ENCODE measurements around the gene PLPPR3. TPM values are rescaled to one million over a fixed set of nuclear protein-coding genes. Genes with fewer than 3 reads are reported as not detected.
A peak's percentile ranks its signal among the peaks of the same experiment; 100 is the strongest.
"Not testable (repeated sequence)": the region's sequence is repeated elsewhere in the genome, so short reads cannot be mapped to it uniquely, and the experiment has no call there.

Gene PLPPR3
- total and polyA plus RNA-seq, 9 donors = 0.13 to 0.90 (median 0.53) TPM

DNA sequence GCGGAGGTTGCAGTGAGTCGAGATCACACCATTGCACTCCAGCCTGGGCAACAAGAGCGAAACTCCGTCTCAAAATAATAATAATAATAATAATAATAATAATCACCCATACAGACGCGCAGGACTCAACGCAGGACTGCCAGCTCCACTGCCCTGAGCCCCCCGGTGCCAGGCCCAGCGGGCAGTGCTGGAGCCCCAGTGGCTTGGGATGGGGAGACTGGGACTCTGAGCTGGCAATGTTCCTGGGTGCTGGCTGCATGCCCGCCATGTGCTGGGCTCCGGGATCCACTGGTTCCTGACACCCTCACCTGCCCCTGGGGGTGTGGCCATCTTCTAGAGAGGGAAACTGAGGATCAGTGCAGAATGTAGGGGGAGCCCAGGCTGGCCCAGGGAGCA is 5.6 kb upstream of the PLPPR3 start:
- Histone ChIP-seq H3K4me1 (ENCODE audit: control insufficient read depth, insufficient read depth, low read length) (no peaks in the 10 kb centered on the region), H3K4me3 (ENCODE audit: low read length) (no peak overlapping the region), H3K9me3 (replicated peaks; ENCODE audit: control insufficient read depth, low read depth, low read length) (no peaks in the 10 kb centered on the region), H3K27ac (ENCODE audit: low read length) (no peak overlapping the region), H3K36me3 (ENCODE audit: control insufficient read depth, insufficient read depth, low read length) (no peaks in the 10 kb centered on the region), H3K27me3 (ENCODE audit: control insufficient read depth, insufficient read depth, low read length) (peaks cover 46% of the 10 kb centered on the region)
- DNase-seq = peak; percentile 2
- WGBS (ENCODE audit: insufficient coverage) = 83% methylated on average over 4 of the region's 11 CpGs

- Histone ChIP-seq H3K27me3 (ENCODE audit: control insufficient read depth, insufficient read depth, low read length) (peaks cover 40% of the 10 kb centered on the region), H3K4me3 (ENCODE audit: low read length) (no peak overlapping the region), H3K27ac (ENCODE audit: low read length) (no peak overlapping the region), H3K4me1 (ENCODE audit: control insufficient read depth, insufficient read depth, low read length) (no peaks in the 10 kb centered on the region), H3K9me3 (replicated peaks; ENCODE audit: control insufficient read depth, low read depth, low read length) (no peaks in the 10 kb centered on the region), H3K36me3 (ENCODE audit: control insufficient read depth, insufficient read depth, low read length) (no peaks in the 10 kb centered on the region)
- no peak for DNase-seq
- 84% methylated on average over 9 of the region's 19 CpGs for WGBS (ENCODE audit: insufficient coverage)
These were observed 4.3 kb upstream of the PLPPR3 start for GRCh38 chr19:825897-826644.

GRCh38 chr19:824885-825284 is 3.1 kb upstream of the PLPPR3 start:
- Histone ChIP-seq H3K27ac (ENCODE audit: low read length) (no peak overlapping the region), H3K4me1 (ENCODE audit: control insufficient read depth, insufficient read depth, low read length) (no peaks in the 10 kb centered on the region), H3K27me3 (ENCODE audit: control insufficient read depth, insufficient read depth, low read length) (peaks cover 41% of the 10 kb centered on the region), H3K4me3 (ENCODE audit: low read length) (no peak overlapping the region), H3K9me3 (replicated peaks; ENCODE audit: control insufficient read depth, low read depth, low read length) (no peaks in the 10 kb centered on the region), H3K36me3 (ENCODE audit: control insufficient read depth, insufficient read depth, low read length) (no peaks in the 10 kb centered on the region)
- 57% methylated on average over 13 of the region's 15 CpGs for WGBS (ENCODE audit: insufficient coverage)
- DNase-seq = peak; percentile 15

- H3K4me3 ChIP-seq (ENCODE audit: low read length) = no peak overlapping the region
- H3K36me3 ChIP-seq (ENCODE audit: control insufficient read depth, insufficient read depth, low read length) = no peaks in the 10 kb centered on the region
- no peaks in the 10 kb centered on the region for H3K4me1 ChIP-seq (ENCODE audit: control insufficient read depth, insufficient read depth, low read length)
- peaks cover 37% of the 10 kb centered on the region for H3K27me3 ChIP-seq (ENCODE audit: control insufficient read depth, insufficient read depth, low read length)
- no peaks in the 10 kb centered on the region for H3K9me3 ChIP-seq (replicated peaks; ENCODE audit: control insufficient read depth, low read depth, low read length)
- WGBS (ENCODE audit: insufficient coverage) = 36% methylated on average over 7 of the region's 12 CpGs
- no peak overlapping the region for H3K27ac ChIP-seq (ENCODE audit: low read length)
- DNase-seq = no peak
These were observed 1.9 kb upstream of the PLPPR3 start for GRCh38 chr19:823565-824121.

- Histone ChIP-seq H3K36me3 (ENCODE audit: control insufficient read depth, insufficient read depth, low read length) (no peaks in the 10 kb centered on the region), H3K9me3 (replicated peaks; ENCODE audit: control insufficient read depth, low read depth, low read length) (no peaks in the 10 kb centered on the region), H3K4me3 (ENCODE audit: low read length) (no peak overlapping the region), H3K27ac (ENCODE audit: low read length) (no peak overlapping the region), H3K4me1 (ENCODE audit: control insufficient read depth, insufficient read depth, low read length) (no peaks in the 10 kb centered on the region), H3K27me3 (ENCODE audit: control insufficient read depth, insufficient read depth, low read length) (peaks cover 37% of the 10 kb centered on the region)
- peak; percentile 15 for DNase-seq
- WGBS (ENCODE audit: insufficient coverage) = under 1% methylated on average over 60 of the region's 64 CpGs
These were observed 427 bp downstream of the PLPPR3 start for GRCh38 chr19:821231-821824.

- not testable (repeated sequence) for H3K9me3 ChIP-seq (replicated peaks; ENCODE audit: control insufficient read depth, low read depth, low read length); H3K36me3 ChIP-seq (ENCODE audit: control insufficient read depth, insufficient read depth, low read length); H3K27ac ChIP-seq (ENCODE audit: low read length); H3K4me3 ChIP-seq (ENCODE audit: low read length); H3K4me1 ChIP-seq (ENCODE audit: control insufficient read depth, insufficient read depth, low read length); DNase-seq
- H3K27me3 ChIP-seq (ENCODE audit: control insufficient read depth, insufficient read depth, low read length) = peaks cover 33% of the 10 kb centered on the region
- 90% methylated on average over 2 of the region's 5 CpGs for WGBS (ENCODE audit: insufficient coverage)
These were observed 1.5 kb downstream of the PLPPR3 start for GRCh38 chr19:820212-820611.

- WGBS (ENCODE audit: insufficient coverage) = 94% methylated on average over 2 of the region's 2 CpGs
- Histone ChIP-seq H3K4me3 (ENCODE audit: low read length) (no peak overlapping the region), H3K4me1 (ENCODE audit: control insufficient read depth, insufficient read depth, low read length) (no peaks in the 10 kb centered on the region), H3K36me3 (ENCODE audit: control insufficient read depth, insufficient read depth, low read length) (peaks cover 11% of the 10 kb centered on the region), H3K27me3 (ENCODE audit: control insufficient read depth, insufficient read depth, low read length) (peaks cover 11% of the 10 kb centered on the region), H3K9me3 (replicated peaks; ENCODE audit: control insufficient read depth, low read depth, low read length) (no peaks in the 10 kb centered on the region), H3K27ac (ENCODE audit: low read length) (no peak overlapping the region)
- DNase-seq = no peak
These were observed 5.3 kb downstream of the PLPPR3 start for GRCh38 chr19:816500-816857.

DNA sequence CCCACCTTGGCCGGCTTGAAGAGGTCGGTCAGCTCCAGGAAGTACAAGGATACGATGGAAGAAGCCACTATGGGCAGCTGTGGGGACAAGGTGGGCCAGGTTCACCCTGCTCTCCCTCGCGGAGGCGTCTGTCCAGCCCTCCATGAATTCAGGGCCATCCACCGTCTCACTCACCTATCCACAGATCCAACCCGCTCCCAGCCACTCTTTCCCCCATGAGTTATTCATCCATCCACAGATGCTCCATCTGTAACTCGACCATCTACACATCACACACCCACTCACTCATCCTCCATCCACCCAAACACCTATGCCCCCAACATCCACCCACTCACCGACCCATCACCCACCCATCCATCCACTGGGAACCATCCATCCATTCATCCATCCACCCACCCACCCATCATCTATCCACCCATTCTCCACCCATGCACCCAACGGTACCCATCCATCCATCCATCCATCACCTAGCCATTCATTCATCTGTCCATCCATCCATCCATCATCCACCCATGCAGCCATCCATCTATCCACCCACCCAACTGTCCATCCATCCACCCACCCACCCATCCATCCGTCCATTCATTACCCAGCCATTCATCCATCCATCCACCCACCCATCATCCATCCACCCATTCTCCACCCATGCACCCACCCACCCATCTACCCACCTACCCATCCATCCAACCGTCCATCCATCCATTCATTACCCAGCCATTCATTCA is 5.8 kb downstream of the PLPPR3 start:
- no peak overlapping the region for H3K27ac ChIP-seq (ENCODE audit: low read length)
- no peak overlapping the region for H3K4me3 ChIP-seq (ENCODE audit: low read length)
- H3K27me3 ChIP-seq (ENCODE audit: control insufficient read depth, insufficient read depth, low read length) = peaks cover 8% of the 10 kb centered on the region
- H3K9me3 ChIP-seq (replicated peaks; ENCODE audit: control insufficient read depth, low read depth, low read length) = no peaks in the 10 kb centered on the region
- no peaks in the 10 kb centered on the region for H3K4me1 ChIP-seq (ENCODE audit: control insufficient read depth, insufficient read depth, low read length)
- H3K36me3 ChIP-seq (ENCODE audit: control insufficient read depth, insufficient read depth, low read length) = peaks cover 17% of the 10 kb centered on the region
- 90% methylated on average over 13 of the region's 13 CpGs for WGBS (ENCODE audit: insufficient coverage)
- DNase-seq = no peak

DNA sequence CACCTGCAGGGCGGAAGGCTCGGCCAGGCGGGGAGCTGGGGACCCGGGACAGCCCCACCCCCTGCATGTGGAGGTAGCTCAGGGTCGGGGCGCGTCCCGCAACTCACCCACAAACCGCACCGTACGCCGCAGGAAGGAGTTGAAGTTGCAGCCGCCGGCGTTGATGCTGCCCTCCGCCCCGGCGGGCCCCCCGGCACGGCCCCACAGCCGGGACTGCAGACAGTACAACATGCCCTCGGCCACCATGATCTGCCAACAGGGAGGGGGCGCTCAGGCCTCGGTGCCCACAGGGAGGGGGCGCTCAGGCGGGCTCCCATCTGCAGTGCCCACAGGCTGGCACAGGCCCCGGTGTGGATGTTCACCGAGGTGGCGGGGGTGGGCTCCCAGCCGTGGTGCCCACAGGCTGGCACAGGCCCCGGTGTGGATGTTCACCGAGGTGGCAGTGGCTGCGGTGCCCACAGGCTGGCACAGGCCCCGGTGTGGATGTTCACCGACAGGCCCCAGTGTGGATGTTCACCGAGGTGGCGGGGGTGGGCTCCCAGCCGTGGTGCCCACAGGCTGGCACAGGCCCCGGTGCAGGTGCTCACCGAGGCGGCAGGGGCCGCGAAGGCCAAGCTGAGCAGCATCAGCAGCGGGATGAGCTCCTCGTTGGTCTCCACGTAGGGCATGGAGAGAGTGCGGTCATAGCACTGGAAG is 6.5 kb downstream of the PLPPR3 start:
- DNase-seq = no peak
- peaks cover 24% of the 10 kb centered on the region for H3K36me3 ChIP-seq (ENCODE audit: control insufficient read depth, insufficient read depth, low read length)
- H3K4me3 ChIP-seq (ENCODE audit: low read length) = no peak overlapping the region
- no peaks in the 10 kb centered on the region for H3K4me1 ChIP-seq (ENCODE audit: control insufficient read depth, insufficient read depth, low read length)
- no peak overlapping the region for H3K27ac ChIP-seq (ENCODE audit: low read length)
- H3K27me3 ChIP-seq (ENCODE audit: control insufficient read depth, insufficient read depth, low read length) = peaks cover 2% of the 10 kb centered on the region
- 91% methylated on average over 42 of the region's 47 CpGs for WGBS (ENCODE audit: insufficient coverage)
- no peaks in the 10 kb centered on the region for H3K9me3 ChIP-seq (replicated peaks; ENCODE audit: control insufficient read depth, low read depth, low read length)
